Spleen (tissue), 7 donors: ENCODE data around the gene GNG7.
"Not testable (repeated sequence)": the region's sequence is repeated elsewhere in the genome, so short reads cannot be mapped to it uniquely, and the experiment has no call there.

ENCODE experiments used
- CTCF ChIP-seq, 11 experiments: fragments of 200-600 bp in 7 of 11; fragments of 450-650 bp in 4 of 11; sonication (generic) in 4 of 11; IDR thresholded peaks in 8 of 11; conservative IDR thresholded peaks in 3 of 11; 1 replicate in 7 of 11; 2 replicates in 4 of 11; pipeline versions ENCODE4 v1.4.0 to v1.8.0; 2016 to 2021; ENCODE audit warnings: antibody characterized with exemption in 11 of 11, inconsistent platforms in 4 of 11, mild to moderate bottlenecking in 1 of 11
- POLR2A ChIP-seq, 3 donors: fragments of 450-650 bp; IDR thresholded peaks; one replicate each; pipeline ENCODE4 v1.5.1; 2017; ENCODE audit warnings: antibody characterized with exemption in 3 of 3, mild to moderate bottlenecking in 1 of 3
- POLR2AphosphoS5 ChIP-seq, 3 donors: sonication (generic); formaldehyde crosslinking; IDR thresholded peaks; one replicate each; pipeline ENCODE4 v1.5.1; 2017; ENCODE audit warnings: antibody characterized with exemption in 3 of 3
- donor health status: DM: no; HTN: no; CAD: no; lungs with moderate emphysema.
- donor health status: DM: no; HTN: no; CAD: no.
- donor health status: DM: no; HTN: no; CAD: no.

DNA sequence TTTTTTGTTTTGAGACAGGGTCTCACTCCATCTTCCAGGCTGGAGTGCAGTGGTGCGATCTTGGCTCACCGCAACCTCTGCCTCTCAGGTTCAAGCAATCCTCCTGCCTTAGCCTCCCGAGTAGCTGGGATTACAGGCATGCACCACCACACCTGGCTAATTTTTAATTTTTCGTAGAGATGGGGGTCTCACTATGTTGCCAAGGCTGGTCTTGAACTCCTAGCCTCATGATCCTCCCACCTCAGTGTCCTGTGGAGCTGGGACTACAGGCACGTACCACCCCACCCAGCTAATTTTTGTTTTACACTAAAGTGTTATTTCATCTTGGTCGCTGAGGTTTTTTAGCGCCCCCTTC, 93.5 kb downstream of the GNG7 start:
- TF ChIP-seq POLR2A (IDR thresholded peaks at IDR 0.05); CTCF (IDR thresholded peaks at IDR 0.05 in 8 of 11, conservative IDR thresholded peaks at IDR 0.05 in 3 of 11); POLR2AphosphoS5 (IDR thresholded peaks at IDR 0.05): not testable (repeated sequence)
